HepG2 (cell line): ENCODE measurements around the gene RABGGTA. TPM values are rescaled to one million over a fixed set of nuclear protein-coding genes. Genes with fewer than 3 reads are reported as not detected.

Experiments
- AGO2 ChIP-seq: fragments of 200-400 bp; formaldehyde crosslinking; optimal IDR thresholded peaks from 2 replicates; pipeline ENCODE3; 2017; ENCODE audit warnings: mild to moderate bottlenecking, low read depth, low read length, moderate library complexity
- ETV6 ChIP-seq: sonication (generic); formaldehyde crosslinking; conservative IDR thresholded peaks from 2 replicates; pipeline ENCODE4 v1.4.0; 2020; ENCODE audit warnings: missing genetic modification reagents
- FLYWCH1 ChIP-seq: sonication (generic); formaldehyde crosslinking; IDR thresholded peaks from 2 replicates; pipeline ENCODE4 v1.8.1; 2023; ENCODE audit warnings: mild to moderate bottlenecking, missing genetic modification reagents
- HOXA5 ChIP-seq: sonication (generic); formaldehyde crosslinking; IDR thresholded peaks from 2 replicates; pipeline ENCODE4 v1.4.0; 2020; ENCODE audit warnings: missing genetic modification reagents
- MAZ ChIP-seq, 2 experiments: sonication (generic) in 1 of 2; formaldehyde crosslinking in 1 of 2; IDR thresholded peaks; 2 replicates each; pipeline versions ENCODE4 v1.5.0 to v1.6.1; 2012 to 2020; ENCODE audit warnings: low read depth in 2 of 2, mild to moderate bottlenecking in 2 of 2, borderline replicate concordance in 1 of 2, improper control_type of control experiment in 1 of 2, low read length in 1 of 2, missing genetic modification reagents in 1 of 2, moderate library complexity in 1 of 2
- MED1 ChIP-seq: sonication (generic); formaldehyde crosslinking; IDR thresholded peaks from 2 replicates; pipeline ENCODE4 v1.4.0; 2020; ENCODE audit warnings: missing genetic modification reagents
- NR1H2 ChIP-seq: sonication (generic); formaldehyde crosslinking; IDR thresholded peaks from 2 replicates; pipeline ENCODE4 v1.8.1; 2022; ENCODE audit warnings: low read depth, missing genetic modification reagents, borderline replicate concordance
- SALL1 ChIP-seq: sonication (generic); formaldehyde crosslinking; IDR thresholded peaks from 2 replicates; pipeline ENCODE4 v1.8.0; 2022; ENCODE audit warnings: mild to moderate bottlenecking, missing genetic modification reagents
- SP2 ChIP-seq: sonication (generic); formaldehyde crosslinking; IDR thresholded peaks from 2 replicates; pipeline ENCODE4 v1.5.1; 2020; ENCODE audit warnings: mild to moderate bottlenecking, missing genetic modification reagents
- TAF15 ChIP-seq: fragments of 200-400 bp; formaldehyde crosslinking; IDR thresholded peaks from one replicate; pipeline ENCODE4 v1.6.1; 2018; ENCODE audit warnings: mild to moderate bottlenecking, low read depth, low read length; ENCODE audit not compliant: poor library complexity, severe bottlenecking
- TBX3 ChIP-seq: fragments of 450-650 bp; IDR thresholded peaks from 2 replicates; pipeline ENCODE4 v1.6.1; 2017; ENCODE audit warnings: antibody characterized with exemption, mild to moderate bottlenecking, inconsistent platforms, borderline replicate concordance
- U2AF1 ChIP-seq: fragments of 200-400 bp; formaldehyde crosslinking; optimal IDR thresholded peaks from 2 replicates; pipeline ENCODE3; 2017; ENCODE audit warnings: mild to moderate bottlenecking, low read depth, low read length
- ZNF10 ChIP-seq: sonication (generic); formaldehyde crosslinking; IDR thresholded peaks from 2 replicates; pipeline ENCODE4 v1.4.0; 2020; ENCODE audit warnings: mild to moderate bottlenecking, low read depth, missing genetic modification reagents, borderline replicate concordance
- ZNF17 ChIP-seq: sonication (generic); formaldehyde crosslinking; IDR thresholded peaks from 2 replicates; pipeline ENCODE4 v1.5.0; 2020; ENCODE audit warnings: mild to moderate bottlenecking, missing genetic modification reagents
- ZNF30 ChIP-seq: sonication (generic); formaldehyde crosslinking; IDR thresholded peaks from 2 replicates; pipeline ENCODE4 v1.5.0; 2020; ENCODE audit warnings: mild to moderate bottlenecking, missing genetic modification reagents
- ZNF841 ChIP-seq: sonication (generic); formaldehyde crosslinking; IDR thresholded peaks from 2 replicates; pipeline ENCODE4 v1.8.1; 2023; ENCODE audit warnings: missing genetic modification reagents, borderline replicate concordance
- polyA plus RNA-seq, 8 experiments: library from polyadenylated mRNA; depleted of rRNA in 3 of 8; stranded (reverse) in 7 of 8; unstranded in 1 of 8; fragments of >200 nt; fragmentation: Illumina TruSeq in 4 of 8; extraction: Trizol in 4 of 8; gene quantifications; 2 replicates each; pipeline versions ENCODE4 v1.2.1 to v1.2.3, GENCODE V29; 2011 to 2016; ENCODE audit warnings: low read depth in 4 of 8, missing spikeins in 1 of 8, mixed read lengths in 1 of 8; ENCODE audit not compliant: insufficient read depth in 1 of 8
- total RNA-seq, 5 experiments: library from RNA; depleted of rRNA; stranded (reverse); fragments of >200 nt; fragmentation: Illumina TruSeq; extraction: Trizol; gene quantifications; 2 replicates each; pipeline ENCODE4 v1.2.3, GENCODE V29; 2016; ENCODE audit warnings: low read depth in 1 of 5
- TF ChIP-seq, protein P1 (sequence below): sonication (generic); formaldehyde crosslinking; conservative IDR thresholded peaks from 2 replicates; pipeline ENCODE4 v1.8.1; 2023; ENCODE audit warnings: missing genetic modification reagents
- TF ChIP-seq, protein P2 (sequence below): IDR thresholded peaks from 2 replicates; pipeline ENCODE4 v1.6.1; 2016; ENCODE audit warnings: mild to moderate bottlenecking, missing biosample characterization, missing genetic modification reagents

RABGGTA gene
- total and polyA plus RNA-seq, 2 of the 13 experiments (the other 11 are each of a cell fraction or from before 2014, with no cell fraction given) = 57.9 to 90.8 TPM

DNA sequence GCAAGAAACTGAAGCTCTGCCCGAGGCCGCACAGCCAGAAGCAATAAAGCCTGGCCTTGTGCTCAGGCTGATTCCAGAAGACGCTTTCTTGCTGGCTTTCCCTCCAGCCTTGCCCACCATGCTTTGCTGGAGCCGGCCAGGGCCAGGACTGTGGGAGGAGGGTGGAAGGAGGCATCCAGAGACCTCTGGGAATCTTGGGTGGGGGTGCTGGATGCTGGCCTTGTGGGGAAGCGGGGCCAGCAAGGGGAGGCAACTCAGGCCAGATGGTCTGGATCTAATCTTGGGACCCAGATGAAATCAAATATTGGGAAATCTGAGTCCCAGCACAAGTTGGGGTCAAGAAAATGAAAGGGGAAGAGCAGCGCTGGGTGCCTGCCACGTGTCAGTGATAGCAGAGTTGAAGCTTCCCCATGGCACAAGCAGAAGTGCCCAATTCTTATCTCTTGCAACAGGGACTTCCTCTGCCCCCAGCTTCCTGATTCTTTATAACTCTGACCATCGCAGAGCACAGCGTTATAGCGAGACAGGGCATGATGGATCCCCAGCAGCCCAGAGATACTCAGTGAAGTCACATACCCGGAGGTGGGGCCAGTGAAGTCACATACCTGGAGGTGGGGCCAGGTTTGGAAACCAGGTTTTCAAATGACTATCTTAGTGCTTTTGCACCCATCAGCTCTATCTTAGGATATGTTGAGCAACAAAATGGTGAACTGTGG, 6.4 kb upstream of the RABGGTA start (continued):
- TF ChIP-seq TBX3 (no peak), ZNF841 (no peak), ZNF30 (CRISPR knock-in tag) (no peak), ETV6 (no peak), NR1H2 (CRISPR knock-in tag) (no peak), ZNF10 (0 out of 2 replicates have a peak, but pooled peaks have one; percentile 34), TAF15 (no peak), U2AF1 (no peak), AGO2 (peak; percentile 29), FLYWCH1 (no peak), HOXA5 (CRISPR knock-in tag) (no peak), ZNF17 (no peak), SP2 (no peak), SALL1 (CRISPR knock-in tag) (no peak), MED1 (no peak), MAZ (IDR thresholded peaks at IDR 0.05; ENCODE audit: borderline replicate concordance, low read depth, low read length) (no peak), MAZ (CRISPR knock-in tag; IDR thresholded peaks at IDR 0.05; ENCODE audit: low read depth) (no peak)
- TF ChIP-seq, protein P1, sequence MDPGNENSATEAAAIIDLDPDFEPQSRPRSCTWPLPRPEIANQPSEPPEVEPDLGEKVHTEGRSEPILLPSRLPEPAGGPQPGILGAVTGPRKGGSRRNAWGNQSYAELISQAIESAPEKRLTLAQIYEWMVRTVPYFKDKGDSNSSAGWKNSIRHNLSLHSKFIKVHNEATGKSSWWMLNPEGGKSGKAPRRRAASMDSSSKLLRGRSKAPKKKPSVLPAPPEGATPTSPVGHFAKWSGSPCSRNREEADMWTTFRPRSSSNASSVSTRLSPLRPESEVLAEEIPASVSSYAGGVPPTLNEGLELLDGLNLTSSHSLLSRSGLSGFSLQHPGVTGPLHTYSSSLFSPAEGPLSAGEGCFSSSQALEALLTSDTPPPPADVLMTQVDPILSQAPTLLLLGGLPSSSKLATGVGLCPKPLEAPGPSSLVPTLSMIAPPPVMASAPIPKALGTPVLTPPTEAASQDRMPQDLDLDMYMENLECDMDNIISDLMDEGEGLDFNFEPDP = 0 out of 2 replicates have a peak, but pooled peaks have one; percentile 82
- TF ChIP-seq, protein P2, sequence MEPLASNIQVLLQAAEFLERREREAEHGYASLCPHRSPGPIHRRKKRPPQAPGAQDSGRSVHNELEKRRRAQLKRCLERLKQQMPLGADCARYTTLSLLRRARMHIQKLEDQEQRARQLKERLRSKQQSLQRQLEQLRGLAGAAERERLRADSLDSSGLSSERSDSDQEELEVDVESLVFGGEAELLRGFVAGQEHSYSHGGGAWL (CRISPR knock-in tag) = no peak
